NCI-H345 treated with DMSO at 0.1 percent for 48 hours (cell line): Measurements from ENCODE around the gene SHISAL2A.
"Not testable (repeated sequence)": the region's sequence is repeated elsewhere in the genome, so short reads cannot be mapped to it uniquely, and the experiment has no call there.

Source experiments
- DNase-seq: peaks from one replicate; lab custom pipeline; 2025; ENCODE audit not compliant: unreplicated experiment; lab: John Stamatoyannopoulos, UW

SHISAL2A gene

DNA sequence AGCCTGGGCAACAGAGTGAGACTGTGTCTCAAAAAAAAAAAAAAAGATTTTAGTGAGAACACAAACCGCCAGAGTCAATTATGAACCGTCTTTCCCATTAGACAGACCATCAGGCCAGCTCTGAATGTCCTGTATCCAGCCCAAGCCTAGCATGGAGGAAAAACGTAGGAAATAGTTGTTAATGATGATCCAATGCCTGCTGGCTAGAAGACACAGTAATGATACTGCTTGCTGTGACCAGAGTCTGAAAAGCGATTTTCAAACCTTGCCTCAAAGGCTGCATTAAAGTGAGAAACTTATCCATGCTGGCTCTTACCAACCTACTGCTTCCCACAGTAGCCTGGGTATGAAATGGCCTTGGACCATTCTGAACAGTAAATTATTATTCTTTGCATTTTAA, 48.2 kb downstream of the SHISAL2A start:
- DNase-seq: no peak

DNA sequence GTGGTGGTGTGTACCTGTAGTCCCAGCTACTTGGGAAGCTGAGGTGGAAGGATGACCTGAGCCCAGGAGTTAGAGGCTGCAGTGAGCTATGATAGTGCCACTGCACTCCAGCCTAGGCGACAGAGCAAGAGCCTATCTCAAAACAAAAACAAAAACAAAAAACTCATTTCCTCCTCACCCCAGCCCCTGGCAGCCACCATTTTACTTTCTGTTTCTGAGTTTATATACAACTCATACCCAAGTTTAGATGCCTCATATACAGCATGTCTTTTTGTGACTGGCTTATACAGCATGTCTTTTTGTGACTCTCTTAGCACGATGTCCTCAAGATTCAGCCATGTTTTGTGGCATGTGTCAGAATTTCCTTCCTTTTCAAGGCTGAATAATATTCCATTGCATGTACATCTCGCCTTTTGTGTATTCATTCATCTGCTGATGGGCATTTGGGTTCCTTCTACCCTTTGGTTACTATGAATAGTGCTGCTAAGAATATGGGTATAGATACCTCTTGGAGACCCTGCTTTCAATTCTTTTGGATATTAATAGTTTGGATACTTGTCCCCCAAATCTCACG, 50.5 kb downstream of the SHISAL2A start:
- no peak for DNase-seq

DNA sequence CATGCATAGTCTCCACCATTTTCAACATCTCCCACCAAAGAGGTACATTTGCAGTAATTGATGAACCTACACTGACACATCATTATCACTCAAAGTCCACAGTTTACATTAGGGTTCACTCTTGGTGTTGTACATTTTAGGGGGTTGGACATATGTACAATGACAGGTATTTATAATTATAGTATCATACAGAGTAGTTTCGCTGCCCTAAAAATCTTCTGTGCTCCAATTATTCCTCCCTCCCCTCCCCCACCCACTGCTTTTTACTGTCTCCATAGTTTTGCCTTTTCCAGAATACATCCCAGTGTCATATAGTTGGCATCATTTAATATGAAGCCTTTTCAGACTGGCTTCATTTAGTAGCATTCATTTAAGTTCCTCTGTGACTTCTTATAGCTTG, 51.6 kb downstream of the SHISAL2A start:
- DNase-seq: no peak

DNA sequence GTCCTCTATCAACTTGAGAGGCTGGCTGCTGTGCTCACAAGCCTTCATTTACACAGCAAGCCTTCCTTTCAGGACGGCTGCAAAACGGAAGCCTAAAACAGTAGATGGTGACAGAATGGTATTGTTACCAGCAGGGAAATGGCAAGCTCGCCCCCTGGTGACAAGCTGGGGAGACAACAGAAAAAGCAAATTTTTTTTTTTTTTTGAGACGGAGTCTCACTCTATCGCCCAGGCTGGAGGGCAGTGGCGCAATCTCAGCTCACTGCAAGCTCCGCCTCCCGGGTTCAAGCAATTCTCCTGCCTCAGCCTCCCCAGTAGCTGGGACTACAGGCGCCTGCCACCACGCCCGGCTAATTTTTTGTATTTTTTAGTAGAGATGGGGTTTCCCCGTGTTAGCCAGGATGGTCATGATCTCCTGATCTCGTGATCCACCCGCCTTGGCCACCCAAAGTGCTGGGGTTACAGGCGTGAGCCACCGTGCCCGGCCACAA, 53.3 kb downstream of the SHISAL2A start:
- peak; percentile 59 for DNase-seq

DNA sequence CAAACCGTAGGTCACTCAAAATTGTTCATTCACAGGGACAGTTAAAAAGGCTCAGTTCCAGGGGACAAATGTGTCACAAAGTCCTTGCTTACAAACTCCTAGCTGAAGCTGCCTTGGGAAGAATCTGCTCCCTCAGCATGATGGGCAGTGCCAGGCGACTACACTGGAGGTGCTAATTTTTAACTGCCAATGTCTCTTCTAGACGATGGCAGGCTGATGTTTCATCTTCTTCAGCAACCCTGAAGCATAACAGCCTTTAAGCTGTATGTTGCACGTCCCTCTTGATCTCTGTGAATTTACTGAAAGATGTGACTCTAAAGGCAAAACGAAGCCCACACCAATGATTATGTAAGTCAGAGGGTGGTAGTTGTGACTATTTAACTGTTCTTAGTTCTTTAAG, 53.9 kb downstream of the SHISAL2A start:
- DNase-seq: no peak

DNA sequence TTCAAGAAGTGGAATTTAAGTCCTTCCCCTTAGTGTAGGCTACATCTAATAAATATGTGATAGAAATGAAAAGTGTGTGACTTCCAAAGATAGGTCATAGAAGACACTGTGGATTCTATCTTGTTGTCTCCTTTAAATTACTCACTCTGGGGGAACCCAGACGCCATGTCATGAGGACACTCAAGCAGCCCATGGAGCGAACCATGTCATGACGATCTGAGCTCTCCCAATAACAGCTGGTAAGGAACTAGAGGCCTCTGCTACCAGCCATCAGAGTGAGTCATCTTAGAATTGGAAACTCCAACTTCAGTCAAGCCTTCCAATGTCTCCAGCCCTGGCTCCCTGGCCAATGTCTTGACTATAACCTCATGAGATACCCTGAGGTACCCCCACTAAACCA, 58.9 kb downstream of the SHISAL2A start:
- DNase-seq: no peak

DNA sequence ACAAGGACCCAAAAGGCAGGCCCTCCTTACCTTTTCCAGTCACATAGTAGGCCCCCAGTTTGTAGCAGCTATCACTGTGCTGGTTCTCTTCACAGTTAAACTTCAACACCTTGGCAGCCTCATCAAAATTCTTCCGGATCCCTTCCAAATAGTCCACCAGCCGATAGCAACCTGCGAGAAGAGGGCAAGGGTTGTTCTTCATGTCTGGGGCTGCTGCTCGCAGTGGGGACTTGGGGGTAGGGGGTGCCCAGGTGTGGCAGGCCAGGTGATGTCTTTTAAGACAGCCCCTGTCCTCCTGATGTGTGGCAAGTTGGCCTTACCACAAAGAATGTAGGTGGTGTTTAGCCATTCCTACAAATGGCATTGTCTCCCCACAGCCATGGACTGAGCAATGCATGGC, 59.7 kb downstream of the SHISAL2A start:
- DNase-seq: no peak

DNA sequence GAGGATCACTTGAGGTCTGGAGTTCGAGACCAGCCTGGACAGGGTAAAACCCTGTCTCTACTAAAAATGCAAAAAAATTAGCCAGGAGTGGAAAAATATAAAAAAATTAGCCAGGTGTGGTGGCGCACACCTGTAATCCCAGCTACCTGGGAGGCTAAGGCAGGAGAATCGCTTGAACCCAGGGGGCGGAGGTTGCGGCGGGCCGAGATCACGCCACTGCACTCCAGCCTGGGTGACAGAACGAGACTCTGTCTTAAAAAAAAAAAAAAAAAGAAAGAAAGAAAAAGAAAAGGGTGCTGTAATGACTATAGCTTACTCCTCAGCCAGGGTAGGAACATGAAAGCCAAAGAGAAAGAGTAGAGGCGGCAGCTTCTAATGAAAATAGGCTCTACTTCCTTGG, 60.4 kb downstream of the SHISAL2A start:
- DNase-seq: not testable (repeated sequence)

DNA sequence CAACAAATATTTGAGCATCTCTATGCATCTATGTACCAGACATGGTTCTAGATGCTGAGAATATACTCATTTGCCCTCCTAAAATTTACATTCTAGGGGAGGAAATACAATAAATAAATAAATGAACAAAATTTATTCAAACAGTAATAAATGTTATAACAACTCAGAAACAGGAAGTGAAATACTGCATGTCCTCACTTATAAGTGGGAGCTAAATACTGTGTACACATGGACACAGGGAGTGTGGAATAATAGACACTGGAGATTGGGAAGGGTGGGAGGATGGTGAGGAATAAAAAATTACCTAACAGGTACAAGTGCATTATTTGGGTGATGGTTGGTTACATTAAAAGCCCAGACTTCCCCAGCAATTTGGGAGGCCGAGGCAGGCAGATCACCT, 60.9 kb downstream of the SHISAL2A start:
- DNase-seq: no peak

DNA sequence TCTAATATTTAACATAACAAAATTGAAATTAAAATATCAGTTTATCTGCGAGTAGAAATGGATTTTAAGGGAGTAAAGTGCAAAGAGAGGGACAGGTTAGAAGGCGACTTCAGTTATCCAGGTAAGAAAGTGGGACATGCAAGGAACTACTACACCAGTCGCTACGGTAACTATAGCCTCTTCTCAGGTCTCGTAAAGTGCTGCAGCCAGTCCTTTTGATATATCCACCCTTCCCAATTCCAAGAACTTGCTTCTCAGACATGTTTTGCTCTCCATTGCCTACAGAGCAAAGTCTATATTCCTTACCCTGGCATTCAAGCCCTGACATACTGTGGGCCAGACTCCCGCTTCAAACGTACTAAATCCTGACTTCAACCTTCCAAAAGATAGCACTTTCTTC, 62.7 kb downstream of the SHISAL2A start:
- no peak for DNase-seq

DNA sequence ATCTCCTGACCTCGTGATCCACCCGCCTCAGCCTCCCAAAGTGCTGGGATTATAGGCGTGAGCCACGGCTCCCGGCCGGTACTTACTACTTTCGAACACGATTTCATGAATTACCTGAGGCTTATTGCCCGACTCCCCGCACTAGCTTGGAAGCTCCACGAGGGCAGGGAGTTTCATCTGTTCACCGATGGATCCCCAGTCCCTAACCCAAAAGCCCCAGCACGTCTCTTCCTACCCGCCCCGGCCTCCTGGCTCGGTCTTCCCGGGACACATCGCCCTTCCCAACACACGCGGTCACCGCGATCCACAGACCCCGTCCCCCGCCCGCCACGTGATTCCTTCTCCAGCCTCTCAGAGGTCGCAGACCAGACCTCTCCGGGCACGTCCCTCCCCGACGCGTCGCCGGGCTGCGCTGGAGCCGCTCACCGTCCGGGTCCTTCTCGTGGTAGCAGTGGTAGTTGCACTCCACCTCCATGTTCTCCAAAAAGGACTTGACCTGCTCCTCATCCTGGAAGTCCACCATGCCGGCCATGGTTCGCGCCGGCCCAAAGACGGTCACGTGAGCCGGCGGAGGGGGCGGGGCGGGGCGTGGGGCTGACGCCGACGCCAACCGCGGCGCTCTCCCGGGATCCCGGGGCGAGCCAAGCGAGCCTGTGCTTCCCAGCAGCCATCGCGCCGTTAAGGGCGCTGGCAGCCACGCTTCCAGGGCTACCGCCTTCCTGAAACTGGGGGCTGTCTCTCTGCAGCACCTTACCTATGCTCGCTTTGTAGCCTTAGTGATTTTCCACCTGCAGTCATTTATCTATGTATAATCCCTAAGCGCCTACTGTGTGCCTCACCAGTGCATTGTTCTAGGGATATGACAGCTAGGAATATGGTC, 65.1 kb downstream of the SHISAL2A start, which contains the start of gene COA7:
Gene COA7, minus strand, starts transcription at position 553 of the 880 bp plus-strand sequence. Its CDS starts 21 bp downstream, at position 532.
- peak; percentile 68 for DNase-seq

DNA sequence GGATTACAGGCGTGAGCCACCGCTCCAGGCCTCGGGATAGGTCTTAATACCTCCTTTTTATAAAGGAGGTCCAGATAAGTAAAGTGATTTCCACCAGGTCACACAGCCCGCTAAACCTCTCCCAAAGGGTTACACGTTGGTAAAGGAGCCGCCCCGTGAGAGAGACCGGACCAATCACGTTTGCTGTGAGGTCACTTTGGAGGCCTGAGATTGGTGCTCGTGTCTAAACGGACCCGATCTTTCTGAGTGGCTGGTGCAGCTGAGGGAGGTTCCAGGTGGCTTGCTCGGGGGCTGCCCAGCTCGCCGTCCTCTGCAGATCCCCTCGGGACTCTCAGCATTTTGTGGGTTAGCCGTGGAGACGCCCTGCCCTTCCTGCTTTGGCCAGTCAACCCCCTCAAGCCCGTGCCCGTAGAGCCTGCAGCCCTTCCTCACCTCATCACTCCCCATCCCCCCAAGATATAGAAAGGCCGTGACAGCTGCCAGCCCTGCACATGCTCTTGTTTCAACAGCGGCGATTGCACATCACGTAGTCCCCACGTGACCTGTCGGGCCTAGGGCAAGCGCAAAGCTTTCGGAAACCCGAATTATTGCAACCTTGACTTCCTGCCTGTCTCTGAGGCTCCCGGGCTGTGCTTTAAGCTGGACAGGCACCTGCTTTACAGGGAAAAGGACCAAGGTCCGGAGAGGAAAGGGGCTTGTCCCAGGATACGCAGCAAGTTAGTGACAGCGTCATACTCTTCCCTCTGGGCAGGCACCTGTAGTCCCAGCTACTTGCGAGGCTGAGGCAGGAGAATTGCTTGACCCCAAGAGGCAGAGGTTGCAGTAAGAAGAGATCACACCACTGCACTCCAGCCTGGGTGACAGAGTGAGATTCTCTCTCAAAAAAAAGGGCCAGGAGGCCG, 70.2 kb downstream of the SHISAL2A start:
- peak; percentile 87 for DNase-seq

DNA sequence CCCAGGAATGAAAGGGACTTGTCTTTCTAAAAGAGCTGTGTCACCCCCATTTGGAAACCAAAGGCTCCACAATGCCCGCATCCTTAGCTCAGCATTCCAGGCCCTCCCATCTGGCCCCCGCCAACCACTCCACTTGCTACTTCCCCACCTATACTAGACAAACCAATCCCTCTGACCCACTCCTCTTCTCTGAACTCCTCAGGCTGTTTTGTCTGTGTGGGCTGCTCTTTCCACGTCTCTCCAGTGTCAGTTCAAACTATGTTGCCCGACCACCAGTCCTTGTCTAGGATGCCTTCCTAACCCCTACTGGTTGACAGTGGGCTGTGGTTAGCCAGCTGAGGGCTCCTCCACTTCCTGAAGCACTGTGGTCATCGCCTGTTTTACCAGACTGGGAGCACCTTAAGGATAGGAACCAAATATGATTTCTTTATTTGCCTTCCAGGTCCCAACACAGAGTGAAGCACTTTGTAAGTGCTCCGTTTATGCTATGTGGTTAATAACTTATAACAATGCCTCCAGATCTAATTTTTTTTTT, 73.2 kb downstream of the SHISAL2A start:
- no peak for DNase-seq
